ENCODE data around the gene EPHA7.

DNA sequence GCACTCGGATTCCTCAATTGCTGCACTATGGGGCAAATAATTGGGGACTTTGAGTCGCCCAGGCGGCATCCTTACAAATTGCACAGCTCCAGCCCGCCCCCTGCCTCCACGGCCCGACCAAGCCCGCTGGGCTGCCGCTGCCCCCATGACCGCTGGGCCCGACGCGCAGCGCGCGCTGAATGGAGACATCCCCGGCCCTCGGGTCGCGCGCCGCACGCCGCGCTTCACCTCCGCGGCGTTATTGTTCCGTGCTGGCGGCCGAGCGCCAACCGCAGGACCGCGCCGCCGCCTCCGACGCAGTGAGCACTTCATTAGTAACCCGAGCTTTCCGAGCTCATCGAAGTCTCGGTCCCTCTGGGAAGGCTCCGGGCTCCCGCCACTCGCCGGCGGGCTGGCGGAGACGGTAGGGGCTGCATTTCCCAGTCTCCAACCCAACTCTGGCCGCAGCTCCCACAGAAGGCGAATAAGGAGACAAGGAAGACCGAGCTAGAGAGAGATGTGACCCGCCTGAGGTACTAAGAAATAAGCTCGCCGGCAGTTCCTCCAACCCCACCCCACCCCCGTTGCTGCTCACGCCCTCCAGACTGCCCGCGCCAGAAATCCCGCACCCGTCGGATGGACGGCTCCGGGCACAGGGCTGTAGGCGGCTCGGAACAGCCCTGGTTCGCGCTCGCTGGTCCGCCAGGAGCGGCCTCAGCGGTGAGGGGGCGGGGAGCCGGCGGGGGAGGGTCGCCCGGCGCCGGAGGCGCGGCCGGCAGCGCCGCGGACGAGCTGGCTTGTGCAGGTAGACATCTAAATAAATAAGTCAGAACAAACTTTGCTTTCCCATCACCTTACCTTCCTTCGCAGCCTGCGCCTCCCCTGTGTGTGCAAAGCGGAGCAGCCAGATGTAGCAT is 703 bp downstream of the EPHA7 start:
- TF ChIP-seq CTCF (IDR thresholded peaks at IDR 0.05), result no peak
- no peak for TF ChIP-seq POLR2AphosphoS5 (IDR thresholded peaks at IDR 0.05)
- no peak for TF ChIP-seq EP300 (IDR thresholded peaks at IDR 0.05)
- TF ChIP-seq POLR2A (IDR thresholded peaks at IDR 0.05), result no peak
